ENCODE results near the gene FHOD3. TPM values are rescaled to one million over a fixed set of nuclear protein-coding genes. Genes with fewer than 3 reads are reported as not detected.

Gene FHOD3
- polyA plus RNA-seq, 1 experiment: 41.1 TPM

DNA sequence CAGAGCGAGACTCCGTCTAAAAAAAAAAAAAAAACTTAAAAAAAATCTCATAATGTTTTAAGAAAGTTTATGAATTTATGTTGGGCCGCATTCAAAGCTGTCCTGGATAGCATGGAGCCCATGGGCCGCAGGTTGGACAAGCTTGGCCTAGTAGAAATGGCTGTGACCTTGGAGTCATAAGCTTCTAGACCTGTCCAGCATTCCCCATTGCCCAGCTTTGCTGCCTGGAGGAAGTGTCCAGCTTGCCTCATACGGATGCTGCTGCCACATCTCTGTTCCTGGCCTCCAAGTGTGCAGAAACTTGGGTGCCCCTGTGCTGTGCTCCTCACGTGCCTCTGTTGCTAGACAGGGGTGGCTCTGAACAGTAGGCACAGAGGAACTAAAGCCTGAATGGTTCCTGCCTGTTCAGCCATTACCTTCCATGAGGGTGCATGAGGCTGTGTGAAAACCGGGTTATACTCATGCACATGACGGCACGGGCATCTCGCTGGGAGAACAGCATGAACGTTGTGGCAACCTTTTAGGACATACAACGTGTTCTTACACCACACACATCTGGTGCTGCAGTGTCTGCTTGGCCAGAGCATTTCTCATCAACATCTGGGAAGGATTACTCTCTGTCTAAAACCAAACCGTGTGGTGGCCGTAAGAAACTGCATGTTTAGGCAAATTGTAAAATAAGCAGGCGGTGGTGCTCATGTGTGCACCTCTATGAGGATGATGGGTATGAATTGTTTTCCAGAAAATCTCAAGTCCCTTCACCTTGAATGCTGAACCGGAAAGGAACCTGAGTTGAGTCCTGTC is 38.2 kb downstream of the FHOD3 start:
- H3K9me3 ChIP-seq (ENCODE audit: control insufficient read depth, insufficient read depth, low read length): no peaks in the 10 kb centered on the region; the same call in 1 of the 2 replicates
- TF ChIP-seq, protein P1, sequence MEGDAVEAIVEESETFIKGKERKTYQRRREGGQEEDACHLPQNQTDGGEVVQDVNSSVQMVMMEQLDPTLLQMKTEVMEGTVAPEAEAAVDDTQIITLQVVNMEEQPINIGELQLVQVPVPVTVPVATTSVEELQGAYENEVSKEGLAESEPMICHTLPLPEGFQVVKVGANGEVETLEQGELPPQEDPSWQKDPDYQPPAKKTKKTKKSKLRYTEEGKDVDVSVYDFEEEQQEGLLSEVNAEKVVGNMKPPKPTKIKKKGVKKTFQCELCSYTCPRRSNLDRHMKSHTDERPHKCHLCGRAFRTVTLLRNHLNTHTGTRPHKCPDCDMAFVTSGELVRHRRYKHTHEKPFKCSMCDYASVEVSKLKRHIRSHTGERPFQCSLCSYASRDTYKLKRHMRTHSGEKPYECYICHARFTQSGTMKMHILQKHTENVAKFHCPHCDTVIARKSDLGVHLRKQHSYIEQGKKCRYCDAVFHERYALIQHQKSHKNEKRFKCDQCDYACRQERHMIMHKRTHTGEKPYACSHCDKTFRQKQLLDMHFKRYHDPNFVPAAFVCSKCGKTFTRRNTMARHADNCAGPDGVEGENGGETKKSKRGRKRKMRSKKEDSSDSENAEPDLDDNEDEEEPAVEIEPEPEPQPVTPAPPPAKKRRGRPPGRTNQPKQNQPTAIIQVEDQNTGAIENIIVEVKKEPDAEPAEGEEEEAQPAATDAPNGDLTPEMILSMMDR (IDR thresholded peaks at IDR 0.05; ENCODE audit: low read depth, low read length): no peak
- H3K4me3 ChIP-seq (ENCODE audit: low read depth, low read length): no peak overlapping the region

DNA sequence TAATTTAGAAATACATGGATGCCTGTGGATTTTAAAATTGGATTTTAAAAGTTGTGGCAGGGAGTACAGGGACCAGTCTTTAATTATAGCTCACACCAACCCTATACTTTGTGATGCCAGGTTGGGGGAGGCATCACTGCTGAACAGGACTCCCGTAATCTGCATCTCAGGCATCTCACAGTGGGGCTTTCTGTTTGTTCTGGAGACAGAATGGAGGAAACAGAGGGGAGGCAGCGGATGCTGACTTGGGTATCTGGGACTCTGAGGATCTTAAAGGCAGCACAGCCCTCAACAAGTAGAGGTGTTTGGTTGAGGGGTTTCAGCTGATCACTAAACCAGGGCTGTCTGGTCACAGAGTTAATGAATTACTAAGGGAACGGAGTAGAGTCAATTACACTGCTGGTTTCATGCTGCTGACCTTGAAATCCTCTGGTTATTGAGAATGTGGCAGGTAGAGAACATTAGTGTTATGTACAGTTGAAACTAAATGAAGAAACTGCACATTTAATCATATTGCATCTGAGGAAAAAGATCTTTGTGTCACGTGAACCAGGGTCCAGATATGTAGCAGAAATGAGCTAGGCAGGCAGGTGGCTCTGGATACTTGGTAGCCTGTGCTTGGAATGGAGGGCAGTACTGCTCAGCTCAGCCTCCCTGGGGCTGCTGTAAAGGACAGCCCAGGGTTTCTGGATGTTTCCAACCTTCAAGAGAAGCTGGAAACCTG is 40.3 kb downstream of the FHOD3 start:
- Histone ChIP-seq H3K4me3 (ENCODE audit: low read depth, low read length) (no peak overlapping the region), H3K27ac (ENCODE audit: low read depth, low read length) (no peak overlapping the region), H3K27me3 (ENCODE audit: control insufficient read depth, insufficient read depth, low read length) (no peaks in the 10 kb centered on the region), H3K9me3 (ENCODE audit: control insufficient read depth, insufficient read depth, low read length) (no peaks in the 10 kb centered on the region; the same call in 1 of the 2 replicates)
- no peak for DNase-seq (ENCODE audit: low read depth, low spot score)
- TF ChIP-seq, protein P1 (IDR thresholded peaks at IDR 0.05; ENCODE audit: low read depth, low read length): no peak
- ChIA-PET POLR2A (interaction anchor here (0.6 kb wide), 1 partner anchor 10 kb away, joined by 3 read pairs; no protein-coding TSS in a partner anchor), CTCF (interaction anchor here (0.6 to 1.5 kb wide), 4 partner anchors 35 to 320 kb away, joined by 3 to 5 read pairs (median 4); no protein-coding TSS in a partner anchor)

More for the DNA sequence above, 38.2 kb downstream of the FHOD3 start:
- ChIA-PET POLR2A (no interaction called here), CTCF (interaction anchor here (0.7 kb wide), 1 partner anchor 127 kb away, joined by 3 read pairs; no protein-coding TSS in a partner anchor)
- DNase-seq (ENCODE audit: low read depth, low spot score): no peak
- Histone ChIP-seq H3K27ac (ENCODE audit: low read depth, low read length) (no peak overlapping the region), H3K27me3 (ENCODE audit: control insufficient read depth, insufficient read depth, low read length) (peaks cover 3% of the 10 kb centered on the region)

DNA sequence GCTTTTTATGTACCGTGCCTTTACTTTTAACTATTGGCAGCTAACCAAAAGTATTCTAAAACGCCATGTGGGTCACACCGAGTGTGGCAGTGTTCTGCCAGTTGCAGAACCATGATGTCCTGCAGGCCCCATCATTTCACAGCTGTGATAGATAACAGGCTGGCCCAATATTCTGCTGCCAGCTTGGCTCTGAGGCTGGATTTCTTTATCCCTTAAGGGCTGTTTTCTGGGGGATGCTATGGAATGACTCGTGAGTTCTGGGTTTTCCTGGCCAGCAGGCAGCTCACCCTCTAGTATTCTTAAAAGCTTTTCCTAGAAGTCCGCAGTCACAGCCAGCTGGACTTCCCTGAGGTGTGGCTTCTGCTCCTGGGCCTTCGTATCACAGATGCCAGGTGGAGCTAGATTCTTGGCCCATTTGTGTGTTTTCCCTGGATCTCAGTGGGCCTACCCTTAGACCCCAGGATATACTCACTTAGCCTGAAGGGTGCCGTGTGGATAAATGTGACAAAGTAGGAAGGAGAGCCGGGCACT is 41.0 kb downstream of the FHOD3 start:
- Histone ChIP-seq H3K9me3 (ENCODE audit: control insufficient read depth, insufficient read depth, low read length) (no peaks in the 10 kb centered on the region; the same call in 1 of the 2 replicates), H3K27ac (ENCODE audit: low read depth, low read length) (no peak overlapping the region), H3K27me3 (ENCODE audit: control insufficient read depth, insufficient read depth, low read length) (no peaks in the 10 kb centered on the region), H3K4me3 (ENCODE audit: low read depth, low read length) (no peak overlapping the region)
- TF ChIP-seq, protein P1 (IDR thresholded peaks at IDR 0.05; ENCODE audit: low read depth, low read length): no peak
- no peak for DNase-seq (ENCODE audit: low read depth, low spot score)
- ChIA-PET CTCF (interaction anchor here (0.6 to 1.5 kb wide), 2 partner anchors 67 to 320 kb away, joined by 3 to 5 read pairs; no protein-coding TSS in a partner anchor), POLR2A (no interaction called here)

DNA sequence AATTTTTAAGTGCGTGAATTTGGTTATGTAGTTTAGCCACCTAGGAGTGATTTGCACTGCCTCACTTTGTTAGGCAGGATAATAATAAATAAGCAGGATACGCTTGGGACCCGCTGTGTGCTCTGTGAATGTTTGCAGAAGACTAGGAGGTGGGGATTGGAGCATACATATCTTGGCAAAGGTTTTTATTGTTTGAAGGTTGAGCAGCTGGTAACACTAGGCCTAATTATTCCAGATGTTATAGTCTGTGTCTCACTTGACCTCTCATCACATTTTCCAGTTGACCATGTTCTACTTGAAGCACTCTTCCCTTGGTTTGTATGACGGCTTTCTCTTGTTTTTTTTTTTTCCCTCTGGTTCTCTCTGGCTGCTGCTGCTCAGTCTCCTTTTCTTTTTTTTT is 42.7 kb downstream of the FHOD3 start:
- no peak overlapping the region for H3K4me3 ChIP-seq (ENCODE audit: low read depth, low read length)
- POLR2A ChIA-PET: no interaction called here
- TF ChIP-seq, protein P1 (IDR thresholded peaks at IDR 0.05; ENCODE audit: low read depth, low read length): no peak
- no peaks in the 10 kb centered on the region; the same call in 1 of the 2 replicates for H3K9me3 ChIP-seq (ENCODE audit: control insufficient read depth, insufficient read depth, low read length)
- CTCF ChIA-PET: interaction anchor here (0.7 kb wide), 1 partner anchor 347 kb away, joined by 3 read pairs; no protein-coding TSS in a partner anchor
- DNase-seq (ENCODE audit: low read depth, low spot score): no peak
- no peak overlapping the region for H3K27ac ChIP-seq (ENCODE audit: low read depth, low read length)
- no peaks in the 10 kb centered on the region for H3K27me3 ChIP-seq (ENCODE audit: control insufficient read depth, insufficient read depth, low read length)

All from AG04450 (cell line).